ENCODE measurements around the gene ANO10. TPM values are rescaled to one million over a fixed set of nuclear protein-coding genes. Genes with fewer than 3 reads are reported as not detected.
"Not testable (repeated sequence)": the region's sequence is repeated elsewhere in the genome, so short reads cannot be mapped to it uniquely, and the experiment has no call there.

The ANO10 gene
- total RNA-seq, 1 donor from 2014 or later, result 6.0 TPM

DNA sequence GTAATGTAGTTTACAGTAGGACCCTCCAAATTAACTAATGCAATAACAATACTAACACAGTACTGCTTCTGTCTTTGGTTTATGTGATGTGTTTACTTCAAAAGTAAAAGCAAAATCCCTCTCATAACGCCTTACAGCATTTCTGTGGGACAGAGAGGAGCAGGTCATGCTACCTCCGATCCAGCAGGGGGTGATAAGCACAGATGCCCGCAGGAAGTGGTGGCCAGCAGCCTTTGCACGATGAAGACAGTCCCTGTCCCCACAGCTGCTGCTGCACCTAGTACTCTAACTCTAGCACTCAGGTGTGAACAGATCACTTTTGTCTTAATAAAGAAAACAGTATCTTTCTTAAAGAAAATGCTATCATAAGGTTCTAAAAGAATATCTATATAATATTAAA, 38.3 kb downstream of the ANO10 start:
- Mint-ChIP-seq H3K4me1 (peaks cover 9% of the 10 kb centered on the region), H3K4me3 (no peak overlapping the region), H3K27me3 (no peaks in the 10 kb centered on the region), H3K27ac (no peak overlapping the region), H3K36me3 (ENCODE audit: low read depth) (no peaks in the 10 kb centered on the region), H3K9me3 (no peaks in the 10 kb centered on the region)
- intact Hi-C loops (cut with micrococcal nuclease), result no loop called here
- no peak for DNase-seq

DNA sequence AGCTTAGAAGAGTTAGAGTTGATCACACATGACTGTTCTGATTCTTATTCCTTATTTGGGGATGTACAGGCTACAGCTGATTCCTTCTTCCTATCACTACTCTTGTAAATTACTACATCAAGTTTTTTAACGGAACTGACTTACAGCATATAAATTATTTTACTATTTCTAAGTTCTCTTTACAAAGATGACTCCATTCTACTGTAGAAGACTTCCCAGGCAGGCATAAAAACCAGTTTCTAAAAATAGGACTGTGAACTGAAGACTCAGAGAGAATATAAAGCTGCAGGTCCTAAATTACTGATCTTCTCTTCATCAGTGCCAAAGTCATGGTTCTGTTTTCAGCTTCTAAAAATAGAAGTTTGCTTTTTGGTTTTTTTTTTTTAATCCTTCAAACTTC, 38.9 kb downstream of the ANO10 start:
- DNase-seq, result no peak
- peaks cover 9% of the 10 kb centered on the region for H3K4me1 Mint-ChIP-seq
- intact Hi-C loops (cut with micrococcal nuclease), result no loop called here

DNA sequence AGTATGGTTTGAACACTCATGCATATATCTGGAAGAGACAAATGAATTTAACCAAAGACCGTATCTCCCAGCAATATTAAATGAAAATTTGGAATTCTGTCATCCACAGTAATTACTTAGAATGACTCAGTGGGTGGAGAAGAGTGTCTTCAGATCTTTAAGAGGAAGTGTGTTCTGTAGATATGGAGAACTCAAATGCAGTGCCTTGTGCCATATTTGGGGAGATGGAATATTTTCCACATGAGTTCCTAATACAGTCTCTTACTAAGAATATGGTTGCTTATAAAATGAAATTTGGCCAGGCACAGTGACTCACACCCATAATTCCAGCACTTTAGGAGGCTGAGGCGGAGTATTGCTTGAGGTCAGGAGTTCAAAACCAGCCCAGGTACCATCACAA, 40.5 kb downstream of the ANO10 start:
- no peaks in the 10 kb centered on the region for H3K36me3 Mint-ChIP-seq (ENCODE audit: low read depth)

More for the DNA sequence above, 38.9 kb downstream of the ANO10 start:
- Mint-ChIP-seq H3K27me3 (no peaks in the 10 kb centered on the region), H3K9me3 (no peaks in the 10 kb centered on the region), H3K4me3 (no peak overlapping the region), H3K36me3 (ENCODE audit: low read depth) (no peaks in the 10 kb centered on the region), H3K27ac (no peak overlapping the region)

DNA sequence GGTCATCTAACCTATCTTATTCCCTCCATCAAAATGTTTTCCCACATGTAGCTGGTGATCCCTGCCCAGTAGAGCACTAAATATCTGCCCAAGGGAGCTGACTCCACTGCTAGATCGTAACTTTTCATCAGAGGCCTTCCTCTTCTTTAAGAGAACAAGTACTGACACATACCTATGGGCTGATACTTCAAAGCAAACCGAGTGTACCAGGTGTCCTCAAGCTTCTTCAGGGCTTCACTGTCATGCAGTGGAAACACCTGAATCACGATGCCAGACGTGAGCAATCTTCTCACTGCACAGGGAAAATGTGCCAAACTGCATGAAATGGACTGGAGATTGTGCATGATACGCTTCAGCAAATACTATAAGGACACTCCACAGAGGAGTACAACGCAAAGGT, 41.6 kb downstream of the ANO10 start:
- Mint-ChIP-seq H3K36me3 (ENCODE audit: low read depth) (no peaks in the 10 kb centered on the region), H3K4me1 (peaks cover 9% of the 10 kb centered on the region), H3K27me3 (no peaks in the 10 kb centered on the region), H3K4me3 (no peak overlapping the region), H3K9me3 (no peaks in the 10 kb centered on the region), H3K27ac (no peak overlapping the region)
- intact Hi-C loops (cut with micrococcal nuclease), result no loop called here
- no peak for DNase-seq

More for the DNA sequence above, 40.5 kb downstream of the ANO10 start:
- Mint-ChIP-seq H3K4me3 (no peak overlapping the region), H3K4me1 (peaks cover 9% of the 10 kb centered on the region), H3K27ac (no peak overlapping the region), H3K27me3 (no peaks in the 10 kb centered on the region), H3K9me3 (no peaks in the 10 kb centered on the region)
- no peak for DNase-seq
- intact Hi-C loops (cut with micrococcal nuclease), result no loop called here

DNA sequence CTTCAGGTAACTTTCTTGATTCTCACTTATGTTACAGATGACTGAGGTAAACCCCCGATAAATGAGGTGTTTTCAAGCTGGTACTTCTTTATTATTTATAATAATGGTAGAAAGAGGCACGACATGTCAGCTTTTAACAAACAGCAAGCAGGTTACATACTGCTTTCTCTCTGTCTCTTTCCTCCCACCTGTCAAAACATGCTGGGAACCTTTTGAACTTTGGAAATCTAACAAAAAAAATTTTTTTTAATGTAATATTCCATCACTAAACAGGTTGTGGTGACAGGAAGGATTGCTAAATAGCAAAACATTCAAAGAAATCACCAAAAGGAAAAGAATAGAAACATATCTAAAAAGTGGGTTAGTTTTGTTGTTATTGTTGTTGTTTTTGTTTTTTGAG, 48.2 kb downstream of the ANO10 start:
- DNase-seq, result no peak
- intact Hi-C loops (cut with micrococcal nuclease), result no loop called here
- H3K27ac Mint-ChIP-seq, result no peak overlapping the region
- peaks cover 3% of the 10 kb centered on the region for H3K4me1 Mint-ChIP-seq
- H3K36me3 Mint-ChIP-seq (ENCODE audit: low read depth), result no peaks in the 10 kb centered on the region
- no peaks in the 10 kb centered on the region for H3K27me3 Mint-ChIP-seq
- no peaks in the 10 kb centered on the region for H3K9me3 Mint-ChIP-seq
- no peak overlapping the region for H3K4me3 Mint-ChIP-seq

DNA sequence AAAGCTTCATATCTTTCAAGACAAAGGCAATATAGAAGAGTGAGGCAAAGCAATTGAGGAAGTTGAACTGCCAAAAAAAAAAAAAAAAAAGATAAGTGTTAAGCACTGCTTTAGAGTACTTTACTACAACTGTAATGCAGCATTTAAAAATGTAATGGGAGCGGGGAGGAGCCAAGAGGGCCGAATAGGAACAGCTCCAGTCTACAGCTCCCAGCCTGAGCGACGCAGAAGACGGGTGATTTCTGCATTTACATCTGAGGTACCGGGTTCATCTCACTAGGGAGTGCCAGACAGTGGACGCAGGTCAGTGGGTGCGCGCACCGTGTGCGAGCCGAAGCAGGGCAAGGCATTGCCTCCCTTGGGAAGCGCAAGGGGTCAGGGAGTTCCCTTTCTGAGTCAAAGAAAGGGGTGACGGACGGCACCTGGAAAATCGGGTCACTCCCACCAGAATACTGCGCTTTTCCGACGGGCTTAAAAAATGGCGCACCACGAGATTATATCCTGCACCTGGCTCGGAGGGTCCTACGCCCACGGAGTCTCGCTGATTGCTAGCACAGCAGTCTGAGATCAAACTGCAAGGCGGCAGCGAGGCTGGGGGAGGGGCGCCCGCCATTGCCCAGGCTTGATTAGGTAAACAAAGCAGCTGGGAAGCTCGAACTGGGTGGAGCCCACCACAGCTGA, 56.0 kb downstream of the ANO10 start:
- H3K4me3 Mint-ChIP-seq; DNase-seq; H3K4me1 Mint-ChIP-seq; H3K27me3 Mint-ChIP-seq; H3K27ac Mint-ChIP-seq; intact Hi-C loops (cut with micrococcal nuclease); H3K9me3 Mint-ChIP-seq; H3K36me3 Mint-ChIP-seq (ENCODE audit: low read depth): not testable (repeated sequence)

DNA sequence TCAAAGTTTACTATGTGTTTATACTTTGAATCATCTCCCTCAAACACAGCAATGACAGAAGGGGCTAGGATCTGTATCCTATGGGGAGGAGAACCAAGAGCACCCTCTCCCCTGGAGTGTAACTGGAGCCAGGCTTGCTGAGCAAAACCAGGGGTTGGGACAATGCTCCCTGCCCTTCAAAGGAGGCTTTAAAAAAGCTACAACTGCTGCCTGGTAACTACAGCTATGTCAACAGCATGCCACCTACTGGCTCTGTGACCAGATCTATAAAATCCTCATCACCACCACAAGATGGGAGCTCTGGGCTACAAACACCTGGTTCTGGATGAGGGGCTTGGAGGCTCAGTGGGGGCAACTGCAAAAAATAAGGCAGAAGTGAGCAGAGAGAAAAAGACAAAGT, 61.9 kb downstream of the ANO10 start:
- Mint-ChIP-seq H3K27ac (no peak overlapping the region), H3K4me3 (no peak overlapping the region), H3K36me3 (ENCODE audit: low read depth) (no peaks in the 10 kb centered on the region), H3K27me3 (no peaks in the 10 kb centered on the region), H3K9me3 (no peaks in the 10 kb centered on the region), H3K4me1 (no peaks in the 10 kb centered on the region)
- DNase-seq, result no peak
- intact Hi-C loops (cut with micrococcal nuclease), result no loop called here

DNA sequence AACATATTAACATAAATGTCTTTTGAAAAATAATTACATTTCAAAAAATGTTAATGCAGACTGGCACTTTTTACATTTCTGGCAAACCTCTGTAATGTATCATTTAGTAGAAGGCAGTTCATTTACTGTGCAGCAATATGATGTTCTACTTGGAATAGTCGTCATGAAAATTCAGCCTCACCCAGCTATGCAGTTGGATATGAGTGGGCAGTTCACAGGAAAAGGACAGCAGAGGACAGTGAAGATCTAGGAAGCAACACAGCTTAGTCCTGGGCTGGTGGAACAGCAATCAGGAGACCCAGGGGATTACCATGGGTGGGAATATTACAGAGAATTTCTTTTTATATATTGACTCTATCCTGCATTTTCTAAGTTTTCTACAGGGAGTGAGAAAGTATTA, 63.6 kb downstream of the ANO10 start:
- no peak overlapping the region for H3K4me3 Mint-ChIP-seq
- no peak overlapping the region for H3K27ac Mint-ChIP-seq
- intact Hi-C loops (cut with micrococcal nuclease), result no loop called here
- no peaks in the 10 kb centered on the region for H3K36me3 Mint-ChIP-seq (ENCODE audit: low read depth)
- H3K27me3 Mint-ChIP-seq, result no peaks in the 10 kb centered on the region
- DNase-seq, result no peak
- H3K9me3 Mint-ChIP-seq, result no peaks in the 10 kb centered on the region
- no peaks in the 10 kb centered on the region for H3K4me1 Mint-ChIP-seq

DNA sequence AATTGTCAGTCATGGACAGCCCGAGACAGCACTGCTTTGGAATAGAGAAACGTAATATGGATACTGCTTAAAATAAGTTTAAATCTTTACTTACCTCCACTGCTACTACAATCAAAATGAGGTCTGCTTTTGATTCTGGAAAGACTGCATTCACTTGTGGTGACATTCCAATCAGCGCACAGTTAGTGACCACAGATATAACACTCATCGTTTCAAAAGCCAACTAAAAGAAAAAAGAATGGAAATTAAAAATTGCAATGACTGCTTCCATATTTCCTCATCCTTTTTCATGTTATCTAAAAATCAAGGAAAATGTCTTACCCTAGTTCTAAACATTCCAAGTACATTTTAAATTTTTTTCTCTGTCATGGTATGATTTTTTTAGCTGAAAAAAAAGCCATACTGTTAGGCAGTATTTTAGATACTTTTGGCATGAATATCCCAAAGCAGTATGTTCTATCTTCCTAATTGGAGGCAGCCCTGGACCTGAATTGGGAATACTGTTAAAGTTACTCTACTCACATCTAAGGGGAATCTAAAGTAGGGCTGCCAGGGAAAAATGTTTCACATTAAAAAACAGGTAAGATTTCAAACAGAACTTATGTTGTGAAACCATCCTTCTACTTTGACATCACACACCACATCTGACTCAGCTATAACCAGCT, 72.1 kb downstream of the ANO10 start:
- no peak for DNase-seq
- Mint-ChIP-seq H3K36me3 (ENCODE audit: low read depth) (no peaks in the 10 kb centered on the region), H3K4me1 (no peaks in the 10 kb centered on the region), H3K4me3 (no peak overlapping the region), H3K27ac (no peak overlapping the region), H3K9me3 (no peaks in the 10 kb centered on the region), H3K27me3 (no peaks in the 10 kb centered on the region)
- intact Hi-C loops (cut with micrococcal nuclease), result no loop called here

DNA sequence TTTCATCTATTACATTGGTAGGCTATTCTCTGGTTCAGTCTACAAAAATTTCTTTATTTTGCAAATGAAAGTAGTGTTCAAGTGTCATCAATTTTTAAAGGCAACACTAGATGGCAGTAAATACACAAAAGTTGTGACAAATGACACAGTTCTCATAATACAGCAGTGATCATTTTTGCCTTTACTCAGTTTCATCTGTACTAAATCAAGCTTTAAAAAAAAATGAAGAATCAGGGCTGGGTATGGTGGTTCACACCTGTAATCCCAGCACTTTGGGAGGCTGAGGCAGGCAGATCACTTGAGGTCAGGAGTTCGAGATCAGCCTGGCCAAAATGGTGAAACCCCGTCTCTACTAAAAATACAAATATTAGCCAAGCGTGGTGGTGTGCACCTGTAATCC, 77.5 kb downstream of the ANO10 start:
- H3K9me3 Mint-ChIP-seq; H3K4me1 Mint-ChIP-seq; DNase-seq; H3K27ac Mint-ChIP-seq; H3K36me3 Mint-ChIP-seq (ENCODE audit: low read depth); H3K4me3 Mint-ChIP-seq; H3K27me3 Mint-ChIP-seq: not testable (repeated sequence)
- intact Hi-C loops (cut with micrococcal nuclease), result loop anchor here (1.0 kb wide), 3 partner anchors 94 to 654 kb away; partner anchors contain the start of gene ABHD5

DNA sequence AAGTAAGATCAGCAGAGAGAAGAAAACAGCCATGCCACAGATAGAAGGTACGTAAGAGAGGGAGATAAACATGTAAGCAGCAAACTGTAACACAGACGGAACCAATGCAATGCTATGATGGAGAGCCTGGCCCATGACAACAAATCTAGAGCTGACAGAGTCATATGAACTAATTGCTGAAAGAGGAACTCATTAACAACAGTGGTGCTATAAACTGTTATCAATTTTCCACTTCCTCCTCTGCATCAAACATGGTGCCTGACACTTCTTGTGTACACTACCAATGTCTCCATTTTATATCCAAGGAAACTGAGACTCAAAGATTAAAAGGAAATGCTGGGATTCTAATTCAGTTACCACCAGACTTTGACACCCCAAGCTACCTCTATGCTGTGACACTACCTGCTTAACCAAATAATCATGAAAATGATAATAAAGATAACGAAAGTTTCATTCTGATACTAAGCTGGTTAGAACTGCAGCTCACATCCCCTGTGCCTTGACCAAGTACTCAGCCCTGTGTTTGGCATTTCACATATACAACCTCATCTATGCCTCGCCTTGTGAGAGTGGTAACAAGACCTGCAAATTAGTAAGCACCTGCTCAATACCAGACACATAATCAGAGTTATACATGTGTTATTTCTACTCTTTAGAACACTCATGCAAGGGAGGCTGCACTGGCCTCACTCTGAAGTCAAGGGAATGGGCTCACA, 79.3 kb downstream of the ANO10 start:
- intact Hi-C loops (cut with micrococcal nuclease), result no loop called here
- no peak for DNase-seq
- Mint-ChIP-seq H3K27ac (no peak overlapping the region), H3K36me3 (ENCODE audit: low read depth) (no peaks in the 10 kb centered on the region), H3K4me1 (no peaks in the 10 kb centered on the region), H3K4me3 (no peak overlapping the region), H3K27me3 (peaks cover 1% of the 10 kb centered on the region), H3K9me3 (no peaks in the 10 kb centered on the region)

DNA sequence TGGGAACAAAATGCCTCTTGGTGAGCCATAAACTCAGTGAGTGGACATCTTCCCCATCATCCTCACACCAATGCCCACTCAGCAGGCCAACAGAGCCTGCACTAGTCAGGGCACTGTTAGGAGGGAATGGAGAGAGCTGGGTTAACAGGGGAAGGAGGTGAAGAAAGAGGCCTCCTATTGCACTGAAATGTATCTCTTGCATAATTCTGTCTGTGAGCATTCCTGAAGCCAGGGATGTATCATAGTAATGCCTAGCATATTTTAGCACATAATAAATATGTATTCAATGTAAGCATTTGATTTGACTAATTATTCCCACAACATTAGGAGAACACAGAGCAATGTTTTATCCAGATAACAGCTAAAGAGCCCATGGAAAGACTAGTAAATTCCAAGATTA, 81.2 kb downstream of the ANO10 start:
- Mint-ChIP-seq H3K27ac (no peak overlapping the region), H3K27me3 (peaks cover 1% of the 10 kb centered on the region), H3K4me1 (no peaks in the 10 kb centered on the region), H3K4me3 (no peak overlapping the region), H3K36me3 (ENCODE audit: low read depth) (no peaks in the 10 kb centered on the region), H3K9me3 (no peaks in the 10 kb centered on the region)
- no peak for DNase-seq
- intact Hi-C loops (cut with micrococcal nuclease), result no loop called here

DNA sequence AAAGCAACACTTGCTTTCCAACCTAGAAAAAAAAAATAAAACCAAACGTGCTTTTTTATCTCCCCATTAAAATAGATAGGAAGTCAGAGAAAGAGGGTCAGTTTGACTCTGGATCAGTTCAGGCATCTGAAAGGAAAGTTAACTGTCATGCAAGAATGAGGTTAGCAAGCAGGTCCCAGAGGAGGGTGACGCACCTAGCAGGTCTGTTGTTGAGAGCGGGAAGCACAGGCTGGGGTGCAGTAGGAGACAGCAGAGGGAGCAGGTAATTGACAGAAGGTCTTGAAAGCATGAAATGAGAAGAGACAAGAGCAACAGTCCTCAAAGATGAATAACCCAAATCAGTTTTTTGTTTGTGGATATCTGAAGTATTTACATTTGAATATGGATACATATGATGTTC, 82.5 kb downstream of the ANO10 start:
- DNase-seq, result no peak
- H3K4me3 Mint-ChIP-seq, result no peak overlapping the region
- peaks cover 1% of the 10 kb centered on the region for H3K27me3 Mint-ChIP-seq
- no peaks in the 10 kb centered on the region for H3K9me3 Mint-ChIP-seq
- no peaks in the 10 kb centered on the region for H3K36me3 Mint-ChIP-seq (ENCODE audit: low read depth)
- no peak overlapping the region for H3K27ac Mint-ChIP-seq
- intact Hi-C loops (cut with micrococcal nuclease), result no loop called here
- no peaks in the 10 kb centered on the region for H3K4me1 Mint-ChIP-seq

DNA sequence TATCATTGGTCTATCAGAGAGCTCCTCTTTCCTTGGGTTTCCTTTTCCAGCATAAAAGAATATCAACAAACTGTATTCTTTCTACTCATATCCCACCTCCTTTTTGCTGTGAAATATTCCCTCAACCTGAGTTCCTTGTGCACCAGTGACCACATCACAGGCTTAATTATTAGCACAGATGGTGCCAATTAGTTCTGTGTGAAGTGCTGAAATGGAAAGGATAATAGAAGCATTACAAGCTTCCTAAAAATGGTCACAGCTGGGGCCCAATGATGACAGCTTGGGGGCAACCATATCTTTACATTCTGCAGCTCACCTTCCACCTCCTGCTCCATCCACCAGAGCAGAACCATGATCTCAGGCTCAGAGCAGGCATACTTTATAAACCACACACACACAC, 84.6 kb downstream of the ANO10 start:
- H3K9me3 Mint-ChIP-seq, result no peaks in the 10 kb centered on the region

More for the DNA sequence above, 84.6 kb downstream of the ANO10 start:
- no peaks in the 10 kb centered on the region for H3K36me3 Mint-ChIP-seq (ENCODE audit: low read depth)
- H3K27ac Mint-ChIP-seq, result no peak overlapping the region
- no peak overlapping the region for H3K4me3 Mint-ChIP-seq
- intact Hi-C loops (cut with micrococcal nuclease), result no loop called here
- peak; percentile 25 for DNase-seq
- peaks cover 4% of the 10 kb centered on the region for H3K27me3 Mint-ChIP-seq
- H3K4me1 Mint-ChIP-seq, result no peaks in the 10 kb centered on the region

All from activated CD4-positive, alpha-beta T cell treated with anti-CD3 and anti-CD28 coated beads, Interleukin-2, amount 10 ng/mL, durations not matched to agents 24 days and 14 days (primary cell).